IMR-90 (cell line): ENCODE results near the gene ZNF223.

Experiments used
- MAZ ChIP-seq: IDR thresholded peaks from 2 replicates; pipeline ENCODE4 v1.6.1; 2012; ENCODE audit warnings: low read depth, mild to moderate bottlenecking, low read length, improper control_type of control experiment, moderate library complexity, borderline replicate concordance
- RCOR1 ChIP-seq: IDR thresholded peaks from 2 replicates; pipeline ENCODE4 v1.6.1; 2012; ENCODE audit warnings: mild to moderate bottlenecking, low read length, improper control_type of control experiment; ENCODE audit not compliant: insufficient replicate concordance
- SMC3 ChIP-seq: fragments of 150-350 bp; IDR thresholded peaks from 2 replicates; pipeline ENCODE4 v1.6.1; 2016; ENCODE audit warnings: low read depth, mild to moderate bottlenecking, antibody characterized with exemption, low read length, moderate library complexity
- TF ChIP-seq, protein P1 (sequence below): conservative IDR thresholded peaks from 2 replicates; pipeline ENCODE4 v1.5.1; 2012; ENCODE audit warnings: mild to moderate bottlenecking, low read depth, low read length, improper control_type of control experiment

GRCh38 chr19:44112802-44113137, 60.9 kb downstream of the ZNF223 start:
- no peak for TF ChIP-seq RCOR1
- TF ChIP-seq SMC3: no peak
- no peak for TF ChIP-seq MAZ
- TF ChIP-seq, protein P1, sequence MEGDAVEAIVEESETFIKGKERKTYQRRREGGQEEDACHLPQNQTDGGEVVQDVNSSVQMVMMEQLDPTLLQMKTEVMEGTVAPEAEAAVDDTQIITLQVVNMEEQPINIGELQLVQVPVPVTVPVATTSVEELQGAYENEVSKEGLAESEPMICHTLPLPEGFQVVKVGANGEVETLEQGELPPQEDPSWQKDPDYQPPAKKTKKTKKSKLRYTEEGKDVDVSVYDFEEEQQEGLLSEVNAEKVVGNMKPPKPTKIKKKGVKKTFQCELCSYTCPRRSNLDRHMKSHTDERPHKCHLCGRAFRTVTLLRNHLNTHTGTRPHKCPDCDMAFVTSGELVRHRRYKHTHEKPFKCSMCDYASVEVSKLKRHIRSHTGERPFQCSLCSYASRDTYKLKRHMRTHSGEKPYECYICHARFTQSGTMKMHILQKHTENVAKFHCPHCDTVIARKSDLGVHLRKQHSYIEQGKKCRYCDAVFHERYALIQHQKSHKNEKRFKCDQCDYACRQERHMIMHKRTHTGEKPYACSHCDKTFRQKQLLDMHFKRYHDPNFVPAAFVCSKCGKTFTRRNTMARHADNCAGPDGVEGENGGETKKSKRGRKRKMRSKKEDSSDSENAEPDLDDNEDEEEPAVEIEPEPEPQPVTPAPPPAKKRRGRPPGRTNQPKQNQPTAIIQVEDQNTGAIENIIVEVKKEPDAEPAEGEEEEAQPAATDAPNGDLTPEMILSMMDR: no peak
